ENCODE measurements around the gene LPAR3.

Gene LPAR3

DNA sequence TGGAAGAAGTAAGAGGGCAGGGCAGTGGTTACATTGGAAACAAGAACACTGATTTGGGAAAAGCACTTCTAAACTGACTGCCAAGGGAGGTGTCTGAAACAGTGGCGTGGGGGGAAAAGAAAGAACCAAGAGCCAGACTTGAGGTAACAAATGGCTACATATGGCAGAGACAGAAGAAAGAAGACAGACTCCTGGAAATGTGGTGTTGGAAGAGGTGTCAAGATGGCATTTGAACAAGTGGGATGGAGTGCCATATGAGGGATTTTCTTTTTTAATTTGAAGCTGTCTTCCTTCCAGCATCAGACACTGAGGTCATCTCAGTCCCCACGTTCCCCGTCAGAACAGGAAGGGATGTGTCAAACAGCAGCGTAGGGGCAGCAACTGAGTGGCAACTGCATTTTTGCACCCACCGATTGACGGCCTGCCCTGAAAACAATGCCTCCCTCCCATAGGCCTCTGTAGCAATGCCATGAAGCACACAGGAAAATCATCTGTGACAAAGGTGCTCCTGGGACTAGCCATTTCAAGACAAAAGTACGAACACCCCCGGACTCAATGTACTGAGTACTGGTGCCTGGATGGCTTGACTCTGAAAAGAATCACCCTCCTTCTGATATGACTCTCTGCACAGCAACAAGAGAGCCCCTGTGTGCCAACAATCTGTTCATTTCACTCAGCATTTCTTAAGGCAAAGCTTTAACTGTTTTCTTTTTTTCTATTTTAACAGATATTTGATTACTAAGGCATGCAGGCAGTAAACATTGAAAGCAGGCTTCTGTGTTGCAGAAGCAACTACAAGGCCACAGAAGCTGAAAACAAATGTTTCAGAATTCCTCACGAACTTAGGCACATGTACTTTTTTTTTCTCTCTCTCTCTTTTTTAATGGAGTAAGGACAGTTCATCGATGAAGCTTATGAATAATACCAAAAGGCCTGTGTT, 37.0 kb downstream of the LPAR3 start:
- no peak for DNase-seq (ENCODE audit: low spot score)

GRCh38 chr1:84855168-84855567, 37.8 kb downstream of the LPAR3 start:
- no peak for DNase-seq (ENCODE audit: low spot score)

DNA sequence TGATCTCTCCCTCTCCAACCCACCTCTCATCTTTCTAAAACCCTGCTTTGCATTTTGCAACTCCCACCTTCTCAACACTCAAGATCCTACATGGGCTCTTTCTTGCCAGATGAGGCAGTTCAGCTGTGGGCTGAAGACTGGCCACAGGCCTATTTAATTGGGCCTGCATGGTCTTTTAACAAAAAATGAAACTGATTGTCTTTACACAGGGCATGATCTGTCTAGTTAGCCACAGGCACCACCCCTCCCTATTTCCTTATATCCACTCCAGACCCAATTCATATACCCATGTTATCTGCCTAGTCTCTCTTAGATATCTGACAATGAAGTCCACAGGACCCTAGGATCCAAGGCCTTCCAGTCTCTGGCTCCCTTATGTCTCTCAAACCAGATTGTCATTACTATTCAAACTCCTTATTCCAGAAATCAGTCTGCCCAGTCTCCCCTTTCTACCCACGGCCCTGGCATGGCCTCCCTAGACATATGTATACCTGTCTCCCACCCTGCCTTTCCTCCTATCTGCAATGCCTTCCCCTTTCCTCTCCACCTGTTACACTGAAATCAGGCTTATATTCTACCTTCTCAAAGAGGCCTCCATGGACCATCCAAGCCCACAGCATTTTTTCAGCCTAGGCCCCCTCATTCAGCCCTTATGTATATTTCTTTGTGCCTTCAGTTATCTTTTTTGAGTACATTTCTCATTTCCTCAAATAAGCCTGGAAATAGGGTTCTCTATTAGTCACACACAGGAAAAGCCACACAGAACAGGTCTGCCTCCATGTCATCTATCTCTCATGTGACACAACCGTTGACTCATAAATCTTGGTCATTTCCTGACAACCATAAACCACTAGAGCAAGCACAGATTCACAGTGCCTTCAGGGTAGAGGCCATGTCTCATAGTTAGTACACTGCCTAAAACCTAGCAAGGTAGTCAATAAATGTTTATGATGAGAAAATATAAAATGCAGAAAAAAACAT, 39.0 kb downstream of the LPAR3 start:
- DNase-seq (ENCODE audit: low spot score): no peak

DNA sequence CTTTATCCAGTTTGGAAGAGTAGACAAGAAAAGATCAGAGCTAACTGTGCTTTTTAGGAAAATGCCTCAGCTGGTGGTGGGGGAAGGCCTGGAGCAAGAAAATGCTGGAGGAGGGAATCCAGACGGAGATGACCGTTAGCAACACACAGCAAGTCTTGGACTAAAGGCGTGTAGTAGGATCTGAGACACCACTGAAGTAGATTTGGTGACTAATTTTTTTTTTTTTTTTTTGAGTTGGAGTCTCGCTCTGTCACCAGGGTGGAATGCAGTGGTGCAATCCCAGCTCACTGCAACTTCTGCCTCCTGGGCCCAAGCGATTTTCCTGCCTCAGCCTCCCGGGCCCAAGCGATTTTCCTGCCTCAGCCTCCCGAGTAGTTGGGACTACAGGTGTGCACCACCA, 41.2 kb downstream of the LPAR3 start:
- DNase-seq (ENCODE audit: low spot score): no peak

DNA sequence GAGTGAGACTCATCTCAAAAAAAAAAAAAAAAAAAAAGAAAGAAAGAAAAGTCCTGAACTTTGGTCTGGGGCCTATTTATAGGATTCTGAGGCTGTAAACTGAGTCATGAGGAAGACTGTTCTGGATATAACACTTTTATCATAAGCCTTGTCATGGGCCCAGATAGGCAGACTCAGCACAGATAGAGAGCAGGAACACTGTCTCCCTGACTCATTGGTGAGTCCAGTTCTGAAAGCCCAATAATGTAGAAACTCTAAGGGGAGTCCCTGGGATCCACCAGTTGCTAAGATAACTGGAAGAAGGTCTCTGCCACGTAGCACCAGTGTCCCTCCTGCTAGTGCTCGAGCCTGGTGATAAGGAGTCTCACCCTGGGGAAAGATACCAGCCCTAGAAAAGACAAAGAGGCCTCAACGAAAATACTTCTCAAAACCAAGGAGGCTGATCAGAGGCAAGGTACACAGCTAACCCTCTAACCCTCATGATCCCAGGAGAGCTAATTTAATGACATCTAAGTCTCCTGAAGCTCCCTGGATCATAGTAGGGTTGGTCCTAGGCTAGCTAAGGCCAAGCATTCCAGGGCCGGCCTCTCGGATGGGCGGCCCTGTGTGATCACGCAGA, 43.5 kb downstream of the LPAR3 start:
- no peak for DNase-seq (ENCODE audit: low spot score)

GRCh38 chr1:84847253-84848250, 45.5 kb downstream of the LPAR3 start:
- peak; percentile 78 for DNase-seq (ENCODE audit: low spot score)

GRCh38 chr1:84846387-84846786, 46.6 kb downstream of the LPAR3 start:
- DNase-seq (ENCODE audit: low spot score): no peak

DNA sequence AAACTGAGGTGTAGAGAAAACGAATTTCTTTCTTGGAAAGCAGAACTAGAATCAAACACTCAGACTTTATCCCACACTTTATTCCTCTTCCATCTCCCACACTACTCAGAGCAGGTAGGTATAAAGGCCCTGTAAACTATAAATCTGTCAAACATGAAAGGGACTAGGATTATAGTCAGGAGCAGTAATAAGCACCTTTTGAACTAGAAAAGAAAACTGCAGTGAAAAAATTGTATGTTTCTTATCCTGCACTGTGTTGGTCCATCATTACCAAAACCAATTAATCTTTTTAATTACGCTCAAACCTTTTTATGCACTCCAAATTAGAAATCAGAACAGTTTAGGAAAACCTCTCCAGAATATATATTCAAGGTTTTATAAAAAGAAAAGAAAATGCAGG, 47.6 kb downstream of the LPAR3 start:
- DNase-seq (ENCODE audit: low spot score): no peak

DNA sequence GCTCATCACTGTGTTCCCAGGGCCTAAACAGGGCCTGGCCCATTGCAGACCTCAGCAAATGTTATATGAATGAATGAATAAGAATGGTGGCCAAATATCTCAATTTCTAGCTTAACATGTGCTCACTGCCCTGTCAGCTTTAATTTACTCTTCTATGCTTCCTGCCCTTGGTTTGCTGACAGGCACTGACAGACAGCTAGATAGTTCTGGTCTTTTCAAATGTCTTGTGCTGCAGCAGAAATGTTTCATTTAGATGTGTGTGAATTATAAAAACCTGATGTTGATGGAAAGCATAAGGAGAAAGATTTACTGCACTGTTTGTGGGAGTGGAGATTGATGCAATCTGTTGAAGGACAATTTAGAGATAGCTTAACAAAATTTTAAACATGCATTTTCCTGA, 48.9 kb downstream of the LPAR3 start:
- DNase-seq (ENCODE audit: low spot score): no peak

- DNase-seq (ENCODE audit: low spot score): no peak
These were observed 50.2 kb downstream of the LPAR3 start for GRCh38 chr1:84842748-84843231.

DNA sequence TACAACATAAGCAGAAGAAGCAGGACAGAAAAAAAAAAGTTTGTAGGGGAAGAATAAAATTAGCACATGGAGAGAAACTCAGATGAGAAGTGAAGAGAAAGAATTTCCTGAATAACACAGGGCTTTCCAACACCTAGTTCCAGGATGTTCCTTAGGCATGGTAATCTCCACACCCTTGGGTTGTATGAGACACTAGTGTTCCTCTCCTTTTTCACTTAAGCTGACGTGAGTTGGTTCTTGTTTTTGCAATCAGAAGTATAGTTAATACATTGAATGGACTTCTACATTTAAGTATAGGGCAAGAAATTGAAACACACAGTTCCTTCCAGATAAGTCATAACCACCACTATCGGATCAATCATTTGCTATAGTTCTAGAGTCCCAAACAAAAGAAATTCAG, 51.0 kb downstream of the LPAR3 start:
- no peak for DNase-seq (ENCODE audit: low spot score)

DNA sequence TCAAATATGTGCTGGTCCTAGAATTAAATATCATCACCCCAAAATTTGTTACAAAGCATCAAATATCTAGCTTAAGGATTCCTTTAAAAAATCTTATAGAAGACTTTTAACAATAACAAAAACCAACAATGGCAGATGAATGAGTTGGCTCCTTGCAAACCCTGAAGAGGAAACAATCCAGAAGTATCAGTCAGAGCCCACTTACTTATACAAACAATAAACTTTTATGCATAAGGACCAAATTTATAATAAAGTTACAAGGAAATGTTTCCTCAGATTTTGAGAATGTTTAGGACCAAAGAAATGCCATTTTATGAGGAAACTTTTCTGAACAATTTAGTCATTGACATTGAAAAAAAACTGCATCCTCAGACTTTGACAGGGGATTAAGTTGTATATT, 52.7 kb downstream of the LPAR3 start:
- DNase-seq (ENCODE audit: low spot score): no peak

DNA sequence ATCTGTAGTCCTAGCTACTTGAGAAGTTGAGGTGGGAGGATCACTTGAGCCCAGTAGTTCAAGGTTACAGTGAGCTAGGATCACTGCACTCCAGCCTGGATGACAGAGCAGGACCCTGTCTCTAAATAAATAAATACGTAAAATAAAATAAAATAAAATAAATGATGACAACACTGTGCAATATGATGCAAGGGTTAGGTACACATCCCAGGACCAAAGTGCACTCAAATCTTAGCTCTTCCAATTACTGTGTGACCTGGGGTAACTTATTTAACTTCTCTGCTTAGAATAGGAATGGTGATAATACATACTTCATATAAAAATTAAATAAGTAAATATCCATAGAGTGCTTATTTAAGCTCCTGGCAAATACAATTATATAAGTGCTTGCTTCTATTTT, 53.5 kb downstream of the LPAR3 start:
- DNase-seq (ENCODE audit: low spot score): no peak

GRCh38 chr1:84836145-84836544, 56.9 kb downstream of the LPAR3 start:
- no peak for DNase-seq (ENCODE audit: low spot score)

DNA sequence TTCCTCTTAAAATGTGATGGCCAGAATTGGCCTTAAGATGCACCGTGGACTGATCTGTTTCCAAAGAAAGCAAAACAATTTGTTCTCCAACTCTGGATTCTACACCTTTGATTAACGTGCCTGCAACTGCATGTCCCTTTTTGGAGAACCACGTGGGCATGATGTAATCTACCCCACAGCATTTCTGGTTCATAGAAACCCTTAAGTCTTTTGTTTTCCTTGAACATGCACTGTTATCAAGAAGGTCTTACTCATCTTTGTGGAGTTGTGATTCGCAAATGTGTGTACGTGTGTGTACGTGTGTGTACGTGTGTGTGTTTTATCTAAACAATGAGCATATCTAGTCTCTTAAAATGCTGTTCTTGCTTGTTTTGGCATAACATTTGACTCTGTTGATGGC, 57.8 kb downstream of the LPAR3 start:
- no peak for DNase-seq (ENCODE audit: low spot score)

GRCh38 chr1:84834419-84835064, 58.5 kb downstream of the LPAR3 start:
- DNase-seq (ENCODE audit: low spot score): no peak

- no peak for DNase-seq (ENCODE audit: low spot score)
These were observed 59.8 kb downstream of the LPAR3 start for GRCh38 chr1:84833194-84833593.

DNA sequence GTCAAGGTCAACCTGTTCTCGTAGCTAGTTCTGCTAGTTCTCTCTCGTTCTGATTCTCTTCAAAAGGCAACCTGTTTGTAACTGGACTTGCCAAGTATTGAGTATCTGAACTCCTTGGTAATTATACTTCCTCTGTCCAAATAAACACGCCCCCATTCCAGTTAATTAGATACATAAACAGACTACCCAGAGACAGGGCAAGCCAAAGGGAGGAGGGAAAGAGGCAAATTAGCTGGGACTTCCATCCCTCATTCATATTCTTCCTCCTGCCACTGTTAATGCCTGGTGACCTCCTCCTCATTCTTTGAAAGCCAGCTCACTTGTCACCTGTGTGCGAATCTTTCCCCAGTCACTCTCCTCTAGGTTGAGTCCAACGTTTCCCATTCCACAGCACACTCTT, 62.9 kb downstream of the LPAR3 start:
- no peak for DNase-seq (ENCODE audit: low spot score)

DNA sequence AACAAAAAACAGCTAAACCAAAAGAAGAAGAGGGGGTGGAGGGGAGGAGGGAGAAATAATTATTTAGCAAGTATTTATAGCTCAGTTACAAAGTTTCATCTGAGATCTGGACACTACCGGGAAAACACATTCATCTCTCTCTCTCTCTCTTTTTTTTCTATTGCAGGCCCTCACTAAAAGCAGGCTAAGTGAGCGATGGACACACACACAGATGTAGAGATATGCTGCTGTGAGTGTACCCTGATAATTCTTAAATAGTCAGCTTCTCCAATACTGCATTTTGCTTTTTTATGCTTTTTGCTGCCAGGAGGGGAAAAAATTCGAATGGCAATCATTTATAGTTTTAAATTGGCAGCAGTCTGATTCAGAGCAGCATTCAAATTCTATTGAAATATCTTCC, 65.0 kb downstream of the LPAR3 start:
- no peak for DNase-seq (ENCODE audit: low spot score)

GRCh38 chr1:84827555-84827954, 65.5 kb downstream of the LPAR3 start:
- DNase-seq (ENCODE audit: low spot score): no peak

All from Ammon's horn (tissue), 1 donor.